Daoy (cell line): ENCODE measurements around the gene EPM2AIP1. TPM values are rescaled to one million over a fixed set of nuclear protein-coding genes. Genes with fewer than 3 reads are reported as not detected.
"Not testable (repeated sequence)": the region's sequence is repeated elsewhere in the genome, so short reads cannot be mapped to it uniquely, and the experiment has no call there.

Experiments used
- DNase-seq: peaks from one replicate; pipeline ENCODE4 v3.0.0-alpha.2; 2015; ENCODE audit warnings: low read depth
- total RNA-seq: library from RNA; depleted of rRNA; stranded (reverse); fragments of >200 nt; shearing (Covaris generic); gene quantifications from 2 replicates; pipeline ENCODE4 v1.2.3, GENCODE V29; 2014

Gene EPM2AIP1
- total RNA-seq, 1 experiment from 2014 or later: 9.4 TPM

DNA sequence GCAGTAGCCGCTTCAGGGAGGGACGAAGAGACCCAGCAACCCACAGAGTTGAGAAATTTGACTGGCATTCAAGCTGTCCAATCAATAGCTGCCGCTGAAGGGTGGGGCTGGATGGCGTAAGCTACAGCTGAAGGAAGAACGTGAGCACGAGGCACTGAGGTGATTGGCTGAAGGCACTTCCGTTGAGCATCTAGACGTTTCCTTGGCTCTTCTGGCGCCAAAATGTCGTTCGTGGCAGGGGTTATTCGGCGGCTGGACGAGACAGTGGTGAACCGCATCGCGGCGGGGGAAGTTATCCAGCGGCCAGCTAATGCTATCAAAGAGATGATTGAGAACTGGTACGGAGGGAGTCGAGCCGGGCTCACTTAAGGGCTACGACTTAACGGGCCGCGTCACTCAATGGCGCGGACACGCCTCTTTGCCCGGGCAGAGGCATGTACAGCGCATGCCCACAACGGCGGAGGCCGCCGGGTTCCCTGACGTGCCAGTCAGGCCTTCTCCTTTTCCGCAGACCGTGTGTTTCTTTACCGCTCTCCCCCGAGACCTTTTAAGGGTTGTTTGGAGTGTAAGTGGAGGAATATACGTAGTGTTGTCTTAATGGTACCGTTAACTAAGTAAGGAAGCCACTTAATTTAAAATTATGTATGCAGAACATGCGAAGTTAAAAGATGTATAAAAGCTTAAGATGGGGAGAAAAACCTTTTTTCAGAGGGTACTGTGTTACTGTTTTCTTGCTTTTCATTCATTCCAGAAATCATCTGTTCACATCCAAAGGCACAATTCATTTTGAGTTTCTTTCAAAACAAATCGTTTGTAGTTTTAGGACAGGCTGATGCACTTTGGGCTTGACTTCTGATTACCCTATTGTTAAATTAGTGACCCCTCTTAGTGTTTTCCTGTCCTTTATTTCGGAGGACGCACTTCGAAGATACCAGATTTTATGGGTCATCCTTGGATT lies 674 bp upstream of the EPM2AIP1 start, which contains the start of gene MLH1:
Gene MLH1 (plus strand): TSS at position 193 of the 958 bp plus-strand sequence. CDS start 30 bp downstream, at position 223.
- peak; percentile 91 for DNase-seq

DNA sequence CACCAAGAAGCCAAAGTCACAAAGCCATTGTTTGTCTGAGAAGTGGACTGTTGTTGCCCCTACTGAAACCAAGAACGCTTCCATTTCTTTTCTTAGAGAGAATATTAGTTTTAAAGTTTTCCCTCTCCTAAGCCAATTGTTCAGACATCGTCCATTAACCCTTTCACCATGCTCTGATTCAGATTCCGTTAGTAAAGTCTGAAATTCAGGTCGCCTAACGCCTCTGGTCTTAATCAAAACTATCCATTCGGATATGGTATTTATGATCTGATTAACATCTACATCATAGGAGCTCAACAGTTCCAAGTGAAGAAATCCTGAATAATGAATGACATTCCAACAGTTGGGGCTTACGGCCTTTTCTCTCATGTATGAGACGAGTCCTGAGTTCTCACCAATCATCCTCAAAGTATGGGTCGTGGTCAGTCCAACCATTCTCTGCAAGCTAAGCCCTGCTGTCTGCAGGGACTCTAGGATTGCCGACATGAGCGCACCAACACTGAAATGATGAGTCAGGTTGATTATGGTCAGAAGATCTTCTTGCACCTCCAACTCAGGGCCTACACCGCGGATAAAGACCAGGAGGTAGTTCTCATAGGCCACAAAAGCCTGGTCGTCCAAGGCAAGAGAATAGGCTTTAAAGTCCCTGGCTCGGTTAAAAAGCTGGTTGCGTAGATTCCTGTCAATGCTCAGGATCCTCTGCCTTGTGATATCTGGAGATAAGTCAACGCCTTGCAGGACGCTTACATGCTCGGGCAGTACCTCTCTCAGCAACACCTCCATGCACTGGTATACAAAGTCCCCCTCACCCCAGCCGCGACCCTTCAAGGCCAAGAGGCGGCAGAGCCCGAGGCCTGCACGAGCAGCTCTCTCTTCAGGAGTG lies 767 bp downstream of the EPM2AIP1 start:
- DNase-seq: peak; percentile 28

DNA sequence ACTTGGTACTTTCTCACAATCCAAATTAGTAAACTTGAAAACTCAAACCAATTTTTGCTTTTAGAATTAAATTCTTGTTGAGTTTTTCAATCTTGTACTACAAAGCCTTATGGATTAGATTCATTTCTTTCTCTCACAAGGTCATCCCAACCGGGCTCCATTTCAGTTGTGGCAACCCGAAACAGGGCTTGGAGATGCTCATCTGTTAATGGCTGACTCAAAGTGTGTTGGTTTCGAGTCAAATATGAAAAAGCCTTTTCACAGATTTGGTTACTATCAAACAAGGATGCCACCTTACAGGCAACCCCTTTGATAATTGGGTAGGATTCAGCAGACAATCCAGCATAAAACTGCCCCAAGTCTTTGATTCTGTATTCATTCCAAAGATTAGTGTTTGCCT lies 1.8 kb downstream of the EPM2AIP1 start:
- no peak for DNase-seq

DNA sequence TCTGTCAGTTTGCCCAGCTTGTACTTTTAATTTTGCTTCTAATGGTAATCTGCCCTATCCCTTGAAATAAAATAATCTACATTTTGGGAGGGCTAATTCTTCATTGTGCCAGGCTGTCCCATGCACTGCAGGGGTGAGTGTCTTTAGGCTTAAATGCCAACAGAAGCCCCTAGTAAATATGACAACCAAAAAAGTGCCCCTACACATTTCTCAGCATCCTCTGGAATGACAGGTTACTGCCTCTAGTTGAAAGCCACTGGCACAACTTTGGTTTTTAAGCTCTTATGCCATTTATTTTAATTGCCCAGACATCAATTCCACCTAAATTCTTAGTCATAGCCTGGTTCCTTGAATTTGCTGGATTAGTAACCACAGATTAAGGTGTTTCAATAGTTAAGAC lies 3.4 kb downstream of the EPM2AIP1 start:
- DNase-seq: no peak

DNA sequence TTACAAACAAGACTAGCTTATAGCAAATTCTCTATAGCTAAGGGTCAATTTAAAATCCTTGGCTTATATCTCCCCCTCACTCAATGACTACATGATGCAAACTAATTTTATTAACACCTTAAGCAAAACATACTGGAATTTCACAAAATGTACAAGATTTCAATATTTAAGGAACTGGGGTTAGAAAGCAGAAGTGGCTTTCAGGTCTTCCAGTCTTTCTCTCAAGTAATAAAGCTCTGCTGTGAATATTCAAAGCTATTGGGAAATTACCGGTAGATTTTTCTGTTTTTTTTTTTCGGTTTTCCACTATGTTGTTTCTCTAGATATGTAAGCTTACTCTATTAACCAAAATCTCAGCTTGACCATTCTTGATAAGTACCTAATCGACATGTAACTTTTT lies 3.9 kb downstream of the EPM2AIP1 start:
- no peak for DNase-seq

DNA sequence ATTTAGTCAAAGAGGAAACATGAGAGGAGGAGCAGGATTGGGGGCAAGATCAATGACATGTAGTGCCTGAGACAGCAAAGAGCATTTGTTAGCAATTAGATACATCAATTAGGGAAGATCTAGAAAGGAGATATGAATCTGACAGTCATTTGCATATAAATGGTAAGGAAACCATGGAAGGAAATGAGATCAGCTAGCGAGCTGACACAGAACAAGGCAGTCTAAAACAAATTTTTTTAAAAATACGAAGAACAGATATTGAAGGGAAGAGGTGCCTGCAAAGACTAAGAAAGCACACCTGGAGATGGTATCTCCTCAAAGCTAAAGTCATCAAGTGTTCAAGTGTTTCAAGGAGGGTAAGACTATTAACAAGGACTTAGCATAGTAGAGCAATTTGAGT lies 4.6 kb downstream of the EPM2AIP1 start:
- no peak for DNase-seq

DNA sequence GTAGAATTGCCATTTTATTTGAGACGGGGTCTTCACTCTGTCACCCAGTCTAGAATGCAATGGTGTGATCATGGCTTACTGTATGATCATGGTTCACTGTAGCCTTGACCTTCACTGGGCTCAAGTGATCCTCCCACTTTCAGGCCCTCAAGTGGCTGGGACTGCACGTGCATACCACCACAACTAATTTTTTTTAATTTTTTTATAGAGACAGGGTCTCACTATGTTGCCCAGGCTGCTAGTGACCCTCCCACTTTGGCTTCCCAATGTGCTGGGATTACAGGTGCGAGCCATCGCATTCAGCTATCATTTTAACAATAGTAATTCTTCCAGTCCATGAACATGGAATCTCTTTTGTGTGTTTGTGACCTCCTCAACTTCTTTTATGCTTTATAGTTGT lies 11.9 kb downstream of the EPM2AIP1 start:
- DNase-seq: no peak

DNA sequence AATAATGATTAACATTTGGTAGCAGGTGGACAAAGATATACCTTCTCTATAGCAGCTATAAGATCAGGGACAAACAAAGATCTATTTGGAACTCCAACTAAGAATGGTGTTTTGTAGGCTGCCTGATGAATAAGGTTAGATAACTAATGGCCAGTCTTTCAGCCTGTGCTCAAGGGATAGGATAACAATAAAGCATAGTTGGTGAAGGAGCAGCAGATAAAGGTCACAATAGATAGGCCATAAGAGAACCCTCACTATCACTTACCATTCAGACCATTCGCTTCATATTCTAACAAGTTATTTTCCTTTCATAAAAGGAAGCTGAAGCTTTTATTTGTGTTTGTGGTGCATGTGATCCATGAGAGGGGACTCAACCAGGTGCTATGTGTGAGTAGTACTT lies 19.8 kb downstream of the EPM2AIP1 start:
- no peak for DNase-seq

DNA sequence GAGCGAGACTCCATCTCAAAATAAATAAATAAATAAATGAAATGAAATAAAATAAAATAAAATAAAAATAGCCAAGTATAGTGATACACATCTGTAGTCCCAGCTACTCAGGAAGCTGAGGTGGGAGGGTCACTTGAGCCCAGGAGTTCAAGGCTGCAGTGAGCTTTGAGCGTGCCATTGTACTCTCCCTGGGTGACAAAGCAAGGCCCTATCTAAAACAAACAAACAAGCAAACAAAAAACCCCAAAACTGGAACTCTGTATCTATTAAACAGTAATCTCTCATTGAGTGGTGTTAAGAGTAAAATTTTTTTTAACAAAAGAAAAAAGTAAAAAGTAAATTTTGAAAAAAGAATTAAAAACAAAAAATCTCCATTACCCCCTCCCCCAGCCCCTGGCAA lies 20.8 kb downstream of the EPM2AIP1 start:
- no peak for DNase-seq

DNA sequence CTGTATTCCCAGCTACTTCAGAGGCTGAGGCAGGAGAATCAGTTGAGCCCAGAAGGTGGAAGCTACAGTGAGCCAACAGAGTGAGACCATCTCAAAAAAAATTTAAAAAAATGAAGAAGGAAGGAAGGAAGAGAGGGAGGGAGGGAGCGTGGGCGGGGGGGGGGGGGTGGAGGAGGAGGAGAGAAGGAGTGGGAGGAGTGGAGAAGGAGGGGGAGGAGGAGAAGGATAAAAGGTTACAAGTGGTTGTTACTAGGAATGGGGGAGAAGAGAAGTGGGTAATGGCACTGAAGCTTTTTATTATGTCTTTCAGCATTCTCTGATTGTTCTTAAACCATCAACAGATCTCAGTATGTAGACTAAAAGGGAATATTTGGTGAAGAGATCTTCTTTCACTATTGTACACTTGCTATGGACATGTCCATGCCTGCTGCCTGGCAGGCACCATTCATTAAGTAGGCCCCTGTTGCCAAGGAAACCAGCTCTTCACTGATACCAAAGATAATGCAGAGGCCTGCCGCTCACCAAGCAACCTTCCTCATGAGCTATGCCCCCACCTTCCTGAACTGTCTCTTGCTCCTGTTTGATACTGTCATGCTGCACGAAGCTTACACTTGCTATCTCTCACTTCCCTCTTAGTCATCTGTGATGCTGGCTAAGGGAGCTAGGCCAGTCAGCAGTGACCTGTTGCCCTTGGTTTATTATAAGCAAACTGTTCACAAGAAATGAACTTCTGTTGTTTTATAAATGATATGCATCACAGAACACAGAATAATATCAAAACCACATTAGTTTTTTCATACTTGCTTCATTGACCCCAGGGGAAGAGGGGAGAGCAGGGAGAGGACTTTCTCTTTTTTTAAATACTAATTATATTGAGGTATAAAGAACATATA lies 23.1 kb downstream of the EPM2AIP1 start:
- peak; percentile 19 for DNase-seq

DNA sequence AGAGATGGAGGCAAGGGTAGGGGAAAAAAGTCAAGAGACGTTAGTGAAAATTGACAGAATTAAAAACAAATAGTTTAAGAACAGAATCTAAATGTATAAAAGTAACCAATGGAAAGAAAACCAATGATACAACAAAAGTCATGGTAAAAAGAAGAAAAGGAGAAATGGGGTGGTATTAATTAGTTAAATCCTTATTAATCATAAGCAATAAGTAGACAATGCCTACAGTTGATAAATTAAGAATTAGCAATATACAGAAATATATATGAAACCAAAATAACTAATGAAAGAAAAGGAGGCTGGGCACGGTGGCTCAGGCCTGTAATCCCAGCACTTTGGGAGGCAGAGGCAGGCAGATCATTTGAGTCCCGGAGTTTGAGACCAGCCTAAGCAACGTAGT lies 23.8 kb downstream of the EPM2AIP1 start:
- DNase-seq: no peak

DNA sequence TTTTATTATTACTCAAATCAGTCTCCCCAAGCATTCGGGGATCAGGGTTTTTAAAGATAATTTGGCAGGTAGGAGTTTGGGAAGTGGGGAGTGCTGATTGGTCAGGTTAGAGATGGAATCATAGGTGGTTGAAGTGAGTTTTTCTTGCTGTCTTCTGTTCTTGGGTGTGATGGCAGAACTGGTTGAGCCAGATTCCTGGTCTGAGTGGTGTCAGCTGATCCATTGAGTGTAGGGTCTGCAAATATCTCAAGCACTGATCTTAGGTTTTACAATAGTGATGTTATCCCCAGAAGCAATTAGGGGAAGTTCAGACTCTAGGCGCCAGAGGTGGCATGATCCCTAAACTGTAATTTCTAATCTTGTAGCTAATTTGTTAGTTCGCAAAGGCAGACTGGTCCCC lies 27.5 kb downstream of the EPM2AIP1 start:
- DNase-seq: no peak

DNA sequence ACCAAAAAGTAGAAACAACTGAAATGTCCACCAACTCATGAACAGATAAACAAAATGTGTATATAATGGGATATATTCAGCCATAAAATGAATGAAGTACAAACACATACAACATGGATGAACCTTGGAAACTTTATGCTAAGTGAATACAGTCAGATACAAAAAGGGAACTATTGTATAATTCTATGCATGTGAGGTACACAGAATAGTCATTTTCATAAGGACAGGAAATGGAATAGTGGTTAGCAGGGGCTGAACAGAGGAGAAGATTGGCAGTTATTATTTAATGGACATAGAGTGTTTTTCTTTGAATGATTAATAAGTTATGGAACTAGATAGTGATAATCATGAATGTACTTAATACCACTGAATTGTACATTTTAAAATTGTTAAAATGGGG lies 28.1 kb downstream of the EPM2AIP1 start:
- DNase-seq: no peak

DNA sequence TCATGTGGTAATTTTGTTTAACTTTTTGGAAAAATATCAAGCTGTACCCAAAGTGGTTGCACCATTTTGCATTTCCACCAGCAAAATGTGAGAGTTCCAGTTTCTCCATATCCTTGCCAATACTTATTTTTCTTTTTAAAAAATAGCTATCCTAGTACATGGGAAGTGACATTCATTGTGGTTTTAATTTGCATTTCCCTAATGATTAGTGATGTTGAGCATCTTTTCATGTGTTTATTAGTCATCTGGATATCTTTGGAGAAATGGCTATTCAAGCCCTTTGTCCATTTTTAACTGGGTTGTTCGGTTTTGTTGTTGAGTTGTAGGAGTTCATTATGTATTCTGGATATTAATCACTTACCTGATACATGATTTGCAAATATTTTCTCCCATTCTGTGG lies 28.6 kb downstream of the EPM2AIP1 start:
- no peak for DNase-seq

DNA sequence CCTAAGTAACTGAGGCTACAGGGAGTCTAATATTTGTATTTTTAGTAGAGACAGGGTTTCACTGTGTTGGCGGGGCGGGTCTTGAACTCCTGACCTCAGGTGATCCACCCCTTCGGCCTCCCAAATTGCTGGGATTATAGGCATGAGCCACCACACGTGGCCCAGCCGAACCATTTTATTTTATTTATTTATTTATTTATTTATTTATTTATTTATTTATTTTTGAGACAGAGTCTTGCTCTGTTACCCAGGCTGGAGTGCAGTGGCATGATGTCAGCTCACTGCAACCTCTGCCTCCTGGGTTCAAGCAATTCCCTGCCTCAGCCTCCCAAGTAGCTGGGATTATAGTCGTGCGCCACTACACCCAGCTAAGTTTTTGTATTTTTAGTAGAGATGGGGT lies 29.9 kb downstream of the EPM2AIP1 start:
- DNase-seq: not testable (repeated sequence)

DNA sequence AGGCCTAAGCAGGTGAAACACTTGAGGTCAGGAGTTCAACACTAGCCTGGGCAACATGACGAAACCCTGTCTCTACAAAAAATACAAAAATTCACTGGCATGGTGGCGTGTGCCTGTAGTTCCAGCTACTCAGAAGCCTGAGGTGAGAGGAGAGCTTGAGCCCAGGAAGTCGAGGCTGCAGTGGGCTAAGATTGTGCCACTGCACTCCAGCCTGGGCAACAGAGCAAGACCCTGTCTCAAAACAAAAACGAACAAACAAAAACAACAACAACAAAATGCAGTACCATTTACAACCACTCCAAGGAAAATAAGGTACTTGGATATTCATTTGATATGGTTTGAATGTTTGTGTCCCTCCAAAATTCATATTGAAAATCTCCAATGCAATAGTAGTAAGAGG lies 32.4 kb downstream of the EPM2AIP1 start:
- no peak for DNase-seq

DNA sequence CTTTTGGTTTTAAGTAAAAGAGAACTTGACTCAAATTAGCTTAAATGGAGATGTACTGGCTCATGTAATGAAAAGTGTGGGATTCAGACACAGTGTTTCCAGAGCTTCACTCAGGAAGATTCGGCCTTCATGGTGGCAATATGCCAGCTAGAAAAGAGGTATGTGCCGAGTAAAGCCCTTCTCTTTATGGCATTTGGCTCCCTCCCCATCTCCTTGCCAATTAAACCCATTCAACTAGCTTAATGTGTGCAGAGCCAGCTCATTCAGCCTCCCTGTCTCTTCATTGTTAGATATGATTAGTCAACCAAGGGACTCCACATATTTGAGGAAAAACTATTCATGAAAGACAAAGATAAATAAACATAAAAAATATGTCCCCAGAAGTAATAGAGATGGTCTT lies 33.1 kb downstream of the EPM2AIP1 start:
- peak; percentile 52 for DNase-seq

DNA sequence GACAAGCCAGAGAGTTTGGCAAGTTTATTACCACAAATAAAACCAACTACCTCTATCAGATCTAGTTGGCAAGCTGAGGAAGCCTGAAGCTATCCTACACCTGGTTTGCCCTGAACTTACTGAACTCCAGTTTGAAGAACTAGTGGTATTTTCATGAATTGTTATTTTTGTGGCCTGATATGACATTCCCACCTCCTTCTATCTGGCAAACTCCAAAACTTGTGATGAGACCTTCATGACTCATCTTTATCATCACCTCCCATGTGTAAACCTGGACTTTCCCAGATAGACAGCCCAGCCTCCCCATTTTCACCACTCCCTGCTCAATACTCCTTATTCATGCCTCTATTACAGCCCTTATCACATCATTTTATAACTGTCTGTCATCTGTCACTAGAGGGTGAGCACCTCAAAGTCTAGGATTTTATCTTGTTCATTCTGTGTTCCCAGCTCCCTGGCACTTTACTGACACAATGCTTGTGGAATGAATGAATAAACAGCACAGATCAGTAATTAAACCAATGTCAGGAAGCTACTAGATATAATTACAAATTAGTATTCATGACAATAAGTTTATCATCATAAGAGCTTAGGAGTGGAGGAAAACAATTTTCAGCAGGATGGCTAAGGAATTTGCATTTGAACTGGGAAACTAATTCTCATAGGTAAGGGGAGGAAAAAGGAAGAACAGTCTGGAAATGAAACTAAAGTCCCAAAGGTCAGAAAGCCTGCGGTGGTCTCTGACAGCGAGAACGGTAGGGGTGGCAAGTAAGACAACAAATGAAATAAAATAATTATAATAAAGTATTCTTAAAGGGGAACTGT lies 34.9 kb downstream of the EPM2AIP1 start:
- peak; percentile 69 for DNase-seq

DNA sequence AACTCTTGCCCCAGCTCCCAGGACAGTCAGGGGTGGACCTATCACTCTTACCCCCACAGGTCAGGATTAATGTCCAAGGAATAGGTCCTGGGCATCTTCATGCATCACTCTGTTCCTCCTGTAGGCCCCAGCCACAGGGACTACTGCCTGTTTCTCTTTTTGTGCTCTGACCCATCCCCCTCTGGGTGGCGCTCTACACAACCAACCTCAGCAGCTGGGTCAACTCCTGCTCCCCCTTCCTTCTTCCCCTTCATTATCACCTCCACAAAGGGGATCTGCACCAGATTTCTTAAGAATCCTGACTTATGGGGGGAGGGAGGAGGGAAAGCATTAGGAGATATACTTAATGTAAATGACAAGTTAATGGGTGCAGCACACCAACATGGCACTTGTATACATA lies 35.9 kb downstream of the EPM2AIP1 start:
- DNase-seq: no peak

DNA sequence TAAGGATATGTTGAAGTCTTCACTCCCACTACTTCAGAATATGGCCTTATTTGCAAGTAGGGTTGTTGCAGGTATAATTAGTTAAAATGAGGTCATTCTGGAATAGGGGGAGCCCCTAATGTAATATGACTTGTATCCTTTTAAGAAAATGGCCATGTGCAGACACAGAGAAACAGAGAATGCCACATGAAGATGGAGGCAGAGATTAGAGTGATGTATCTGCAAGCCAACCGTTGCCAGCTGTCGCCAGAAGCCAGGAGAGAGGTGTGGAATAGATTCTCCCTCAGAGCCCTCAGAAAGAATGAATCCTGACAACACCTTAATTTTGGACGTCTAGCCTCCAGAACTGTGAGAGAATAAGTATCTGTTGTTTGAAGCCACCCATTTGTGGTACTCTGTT lies 36.8 kb downstream of the EPM2AIP1 start:
- no peak for DNase-seq
